ENCODE measurements around the gene GUCY1A1. TPM values are rescaled to one million over a fixed set of nuclear protein-coding genes. Genes with fewer than 3 reads are reported as not detected.

GUCY1A1 gene
- total RNA-seq, 1 experiment from 2014 or later: not detected

- BruUV-seq (replicated peaks): no TSS peak
- ChIA-PET CTCF (no interaction called here), RAD21 (ENCODE audit: low non-redundant PET in 1 of 2, low total read pairs in 2 of 2, uncharacterized antibody in 2 of 2, unreplicated experiment in 2 of 2) (no interaction called here), POLR2A (no interaction called here)
- Histone ChIP-seq H2AFZ (ENCODE audit: low read depth, low read length, poor library complexity, severe bottlenecking) (no peak overlapping the region), H3K4me1 (ENCODE audit: control insufficient read depth in 1 of 2, insufficient read depth in 2 of 2, low read length in 2 of 2) (no peaks in the 10 kb centered on the region), H3K27ac (ENCODE audit: low read depth, low read length) (no peak overlapping the region), H3K27me3 (ENCODE audit: insufficient read depth, low read length) (no peaks in the 10 kb centered on the region), H3K79me2 (ENCODE audit: insufficient read depth, low read length) (no peaks in the 10 kb centered on the region), H3K4me3 (replicated peaks in 1 of 2; ENCODE audit: low read depth in 1 of 2, low read length in 2 of 2) (no peak overlapping the region), H3K4me2 (ENCODE audit: low read length) (no peak overlapping the region), H3K9me3 (ENCODE audit: control insufficient read depth in 1 of 2, insufficient read depth in 1 of 2, low read depth in 1 of 2, low read length in 2 of 2) (no peaks in the 10 kb centered on the region), H3K36me3 (ENCODE audit: control insufficient read depth in 1 of 2, insufficient read depth in 2 of 2, low read length in 2 of 2) (no peaks in the 10 kb centered on the region), H4K20me1 (ENCODE audit: insufficient read depth) (no peaks in the 10 kb centered on the region), H3K9ac (ENCODE audit: low read length) (no peak overlapping the region), H3K9me2 (ENCODE audit: insufficient read depth) (no peaks in the 10 kb centered on the region; the same call in 1 of the 2 replicates)
- no peak for TF ChIP-seq YY1 (IDR thresholded peaks at IDR 0.05; ENCODE audit: extremely low read depth, insufficient replicate concordance, low read depth, low read length)
- TF ChIP-seq TCF7L2 (IDR thresholded peaks at IDR 0.05; ENCODE audit: borderline replicate concordance, extremely low read depth, insufficient read depth, insufficient read length): no peak
- TF ChIP-seq MAX (IDR thresholded peaks at IDR 0.05): no peak
- TF ChIP-seq REST (IDR thresholded peaks at IDR 0.05; ENCODE audit: low read depth): no peak
- no peak for TF ChIP-seq EZH2 (IDR thresholded peaks at IDR 0.05)
- TF ChIP-seq POLR2AphosphoS5 (IDR thresholded peaks at IDR 0.05; ENCODE audit: low read depth, low read length): no peak
- DNase-seq (ENCODE audit: low read depth, low spot score): no peak
- intact Hi-C loops (cut with micrococcal nuclease): no loop called here
- no peak for ATAC-seq
These were observed 547 bp downstream of the GUCY1A1 start for GRCh38 chr4:155667222-155667567.

Data from HCT116 (cell line).